Fibroblast of skin of right quadriceps (primary cell): ENCODE data around the gene ITGA7.
"Not testable (repeated sequence)": the region's sequence is repeated elsewhere in the genome, so short reads cannot be mapped to it uniquely, and the experiment has no call there.

ENCODE experiments used
- DNase-seq: peaks from one replicate; pipeline ENCODE4 v3.0.0-alpha.2; 2013

ITGA7 gene

DNA sequence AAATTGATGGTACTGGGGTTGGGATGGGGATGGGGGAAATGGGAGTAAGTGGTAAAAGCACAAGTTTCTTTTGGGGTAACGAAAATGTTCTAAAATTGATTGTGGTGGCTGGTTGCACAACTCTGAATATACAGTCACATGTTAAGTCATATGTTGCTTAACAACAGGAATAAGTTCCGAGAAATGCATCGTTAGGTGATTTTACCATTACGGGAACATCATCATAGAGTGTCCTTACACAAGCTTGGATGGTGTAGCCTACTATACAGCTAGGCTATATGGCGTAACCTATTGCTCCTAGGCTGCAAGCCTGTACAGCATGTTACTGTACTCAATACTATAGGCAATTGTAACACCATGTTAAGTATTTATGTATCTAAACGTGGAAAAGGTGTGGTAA is 31.0 kb downstream of the ITGA7 start:
- DNase-seq = no peak

DNA sequence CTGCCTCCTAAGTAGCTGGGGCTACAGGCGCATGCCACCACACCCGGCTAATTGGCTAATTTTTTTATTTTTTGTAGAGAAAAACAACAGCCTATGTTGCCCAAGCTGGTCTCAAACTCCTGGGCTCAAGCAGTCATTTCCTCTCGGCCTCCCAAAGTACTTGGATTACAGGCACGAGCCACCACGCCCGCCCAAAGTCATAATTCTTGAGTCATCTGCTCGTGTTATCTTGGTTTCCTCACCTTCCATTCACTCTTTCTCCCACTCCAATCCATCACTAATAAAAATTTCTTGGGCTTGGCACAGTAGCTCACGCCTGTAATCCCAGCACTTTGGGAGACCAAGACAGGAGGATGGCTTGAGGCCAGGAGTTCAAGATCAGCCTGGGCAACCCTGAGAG is 32.0 kb downstream of the ITGA7 start:
- no peak for DNase-seq

DNA sequence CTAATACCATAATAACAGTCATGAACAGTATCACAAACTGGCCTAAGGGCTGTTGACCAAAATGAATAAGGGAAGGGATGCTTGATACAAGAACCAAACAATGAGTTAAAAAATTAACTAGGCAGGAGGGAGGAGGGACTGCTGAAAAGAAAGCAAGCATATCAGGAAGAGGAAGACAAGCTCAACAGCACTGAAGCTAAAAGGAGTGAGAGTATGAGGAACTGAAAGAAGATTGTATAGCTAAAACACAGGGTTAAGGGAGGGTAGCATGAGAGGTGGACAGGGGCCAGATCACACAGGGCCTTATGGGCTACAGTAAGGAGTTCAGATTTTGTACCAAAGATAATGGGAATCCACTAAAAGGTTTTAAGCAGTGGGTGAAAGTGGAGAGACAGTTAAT is 34.1 kb downstream of the ITGA7 start:
- no peak for DNase-seq

DNA sequence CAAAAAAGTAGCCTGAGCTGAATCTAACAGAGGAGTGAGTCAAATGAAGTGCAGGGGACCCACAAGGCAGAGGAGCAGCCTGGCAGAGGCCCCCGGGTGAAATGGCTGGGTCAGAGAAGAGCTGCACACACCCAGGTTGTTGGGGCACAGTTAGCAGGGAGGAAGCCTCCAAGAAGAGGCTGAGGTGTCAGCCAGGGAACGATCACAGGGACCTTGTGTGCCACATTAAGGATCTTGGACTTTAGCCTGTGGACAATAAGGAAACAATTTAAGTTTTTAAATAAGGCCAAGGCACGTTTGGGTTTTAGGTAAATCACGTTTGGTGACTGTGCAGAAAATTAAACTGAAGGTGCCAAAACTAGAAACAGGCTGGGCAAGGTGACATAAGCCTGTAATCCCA is 36.0 kb downstream of the ITGA7 start:
- no peak for DNase-seq

DNA sequence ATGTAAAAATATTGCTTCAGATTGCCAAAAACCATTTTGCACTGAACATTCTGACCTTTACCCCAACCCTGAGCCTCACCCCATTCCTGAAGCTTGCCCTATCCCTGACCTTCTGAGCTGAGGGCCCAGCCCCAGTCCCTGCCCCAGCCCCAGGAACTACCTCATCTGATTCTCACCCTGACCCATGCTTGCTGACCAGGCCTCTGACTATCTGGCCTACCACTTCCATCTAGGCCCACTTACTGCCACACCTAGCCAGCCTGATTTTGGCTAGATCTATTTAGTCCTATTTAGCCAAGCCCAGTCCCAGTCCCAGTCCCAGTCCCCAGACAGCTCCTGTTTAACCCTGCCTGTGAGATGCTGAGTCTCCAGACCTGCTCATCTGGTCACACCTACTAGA is 37.4 kb downstream of the ITGA7 start:
- DNase-seq = no peak

GRCh38 chr12:55666508-55666907 is 41.2 kb downstream of the ITGA7 start:
- DNase-seq = no peak

- DNase-seq = no peak
These were observed 42.9 kb downstream of the ITGA7 start for GRCh38 chr12:55664826-55665225.

GRCh38 chr12:55663391-55663790 is 44.3 kb downstream of the ITGA7 start:
- DNase-seq = no peak

GRCh38 chr12:55659486-55660385 is 48.0 kb downstream of the ITGA7 start:
- no peak for DNase-seq

DNA sequence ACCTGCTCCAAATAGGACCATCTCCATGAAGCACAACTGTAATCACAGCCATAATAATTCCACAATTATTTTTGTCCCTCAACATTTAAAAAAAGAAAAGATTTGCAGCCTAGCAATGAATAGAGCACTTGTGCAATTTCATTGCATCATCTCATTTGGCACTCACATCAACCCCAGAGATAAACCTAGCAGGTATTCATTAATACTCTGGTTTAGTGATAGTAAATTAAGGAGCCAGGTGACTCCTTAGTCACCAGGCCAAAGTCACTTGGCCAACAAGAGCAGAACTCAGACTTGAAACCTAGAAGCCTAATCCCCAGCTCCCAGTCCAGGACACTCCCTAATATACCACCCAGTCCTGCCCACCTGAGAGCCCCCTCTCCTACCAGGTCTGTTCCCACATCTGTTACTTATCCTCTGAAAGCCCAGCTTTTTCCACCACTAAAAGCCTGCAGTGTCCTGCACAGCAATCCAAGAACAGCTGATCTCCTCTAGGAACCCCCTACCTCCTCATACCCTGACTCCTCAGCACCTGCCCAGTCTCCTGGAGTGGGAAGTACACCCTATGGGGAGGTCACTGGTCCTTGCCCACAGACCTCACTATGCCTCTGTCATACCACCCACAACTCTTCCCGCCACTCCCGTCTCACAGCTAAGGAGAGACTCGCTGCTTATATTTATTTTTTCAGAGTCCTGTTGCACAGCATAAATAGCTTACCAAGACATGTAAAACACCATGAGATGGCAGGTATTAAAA is 48.9 kb downstream of the ITGA7 start:
- no peak for DNase-seq

DNA sequence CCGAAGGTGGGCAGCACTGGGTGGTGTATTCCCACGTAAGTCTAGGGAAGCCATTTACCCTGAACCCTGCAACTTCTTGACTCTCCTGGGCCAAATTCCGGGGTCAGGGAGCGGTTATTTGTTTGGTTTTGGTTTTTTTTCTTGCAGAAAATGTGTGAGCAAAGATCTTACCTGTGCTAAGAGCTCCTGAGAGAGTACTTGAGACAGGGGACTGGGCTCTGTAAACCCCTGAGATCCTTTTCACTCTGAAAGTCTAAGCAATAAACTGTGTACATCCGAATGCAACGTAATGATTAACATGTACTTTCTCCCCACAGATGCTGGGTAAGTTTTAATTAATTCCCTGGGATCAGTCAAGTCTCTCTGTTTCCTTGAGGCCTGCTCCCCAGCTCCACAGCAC is 49.5 kb downstream of the ITGA7 start:
- DNase-seq = no peak

- DNase-seq = no peak
These were observed 50.5 kb downstream of the ITGA7 start for GRCh38 chr12:55657212-55657611.

- DNase-seq = no peak
These were observed 53.0 kb downstream of the ITGA7 start for GRCh38 chr12:55654511-55655214.

DNA sequence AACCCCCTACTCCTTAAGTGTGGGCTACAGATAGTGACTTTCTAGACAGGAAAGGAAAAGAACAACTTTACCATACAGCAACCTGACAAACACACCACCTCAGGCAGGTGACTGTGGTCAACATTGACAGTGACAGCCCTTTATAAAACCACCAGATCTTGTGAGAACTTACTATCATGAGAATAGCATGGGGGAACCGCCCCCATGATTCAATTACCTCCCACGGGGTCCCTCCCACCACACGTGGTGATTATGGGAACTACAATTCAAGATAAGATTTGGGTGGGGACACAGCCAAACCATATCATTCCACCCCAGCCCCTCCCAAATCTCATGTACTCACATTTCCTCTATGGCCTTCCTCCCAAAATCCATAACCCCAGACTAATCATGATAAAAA is 54.7 kb downstream of the ITGA7 start:
- DNase-seq = no peak

GRCh38 chr12:55652352-55652751 is 55.4 kb downstream of the ITGA7 start:
- DNase-seq = no peak

GRCh38 chr12:55651299-55651683 is 56.4 kb downstream of the ITGA7 start:
- DNase-seq = no peak

- not testable (repeated sequence) for DNase-seq
These were observed 56.9 kb downstream of the ITGA7 start for GRCh38 chr12:55650620-55651298.

DNA sequence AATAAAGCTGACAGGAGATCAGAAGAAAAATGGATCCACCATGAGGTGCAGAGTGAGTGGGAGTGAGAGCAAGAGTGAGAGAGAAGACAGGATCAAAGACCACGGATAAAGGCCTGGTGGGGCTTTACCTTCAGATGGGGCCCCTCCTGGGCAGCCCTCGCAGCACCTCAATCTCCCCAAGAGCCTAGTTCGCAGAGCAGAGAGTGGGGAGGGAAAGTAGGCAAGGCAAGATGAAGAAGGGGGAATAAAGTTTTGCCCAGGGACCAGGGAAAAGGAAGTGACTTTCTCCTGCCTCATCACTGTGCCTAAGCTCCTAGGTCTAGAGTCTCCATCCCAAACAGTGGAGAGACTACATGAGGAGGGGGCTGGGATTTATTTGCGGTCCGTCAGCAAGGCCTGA is 60.7 kb downstream of the ITGA7 start:
- DNase-seq = no peak

GRCh38 chr12:55644591-55644990 is 63.1 kb downstream of the ITGA7 start:
- DNase-seq = no peak

DNA sequence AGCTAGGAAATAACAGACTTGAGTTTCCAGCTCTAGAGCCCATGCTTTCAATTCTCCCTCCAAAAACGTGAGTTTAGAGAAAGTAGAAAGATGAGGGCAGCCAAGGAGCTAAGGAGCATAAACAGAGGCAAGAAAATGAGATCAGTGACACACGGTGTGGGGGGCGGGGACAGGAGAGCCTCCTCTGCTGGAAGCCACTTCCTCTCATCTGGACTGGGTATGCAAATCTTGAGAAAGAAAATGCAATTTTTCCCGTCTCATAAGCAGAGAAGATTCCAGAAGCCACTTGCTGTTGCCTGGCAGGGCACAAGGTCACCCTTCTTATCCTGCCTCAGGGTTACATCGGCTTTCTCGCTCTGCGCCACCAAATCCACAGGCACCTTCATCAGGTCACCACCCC is 65.0 kb downstream of the ITGA7 start:
- no peak for DNase-seq

- DNase-seq = no peak
These were observed 65.4 kb downstream of the ITGA7 start for GRCh38 chr12:55642267-55642666.

DNA sequence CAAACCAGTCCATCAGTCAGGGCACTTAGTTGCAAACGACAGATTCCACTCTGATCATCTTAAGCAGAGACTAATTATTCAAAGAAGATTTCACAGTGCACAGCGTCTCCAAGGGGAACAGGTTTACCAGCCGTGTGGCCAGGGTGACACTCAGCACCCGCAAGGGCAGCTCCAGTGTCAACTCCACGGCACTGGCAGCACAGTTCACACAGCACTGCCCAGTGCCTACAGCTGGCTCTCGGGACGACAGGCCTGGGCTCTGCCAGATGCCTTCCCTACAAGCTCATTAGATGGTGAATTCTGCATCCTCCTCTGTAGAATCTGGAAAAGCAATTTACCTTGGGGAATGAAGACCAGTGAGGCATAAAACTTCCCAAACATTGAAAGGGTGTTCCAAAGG is 66.1 kb downstream of the ITGA7 start:
- no peak for DNase-seq

DNA sequence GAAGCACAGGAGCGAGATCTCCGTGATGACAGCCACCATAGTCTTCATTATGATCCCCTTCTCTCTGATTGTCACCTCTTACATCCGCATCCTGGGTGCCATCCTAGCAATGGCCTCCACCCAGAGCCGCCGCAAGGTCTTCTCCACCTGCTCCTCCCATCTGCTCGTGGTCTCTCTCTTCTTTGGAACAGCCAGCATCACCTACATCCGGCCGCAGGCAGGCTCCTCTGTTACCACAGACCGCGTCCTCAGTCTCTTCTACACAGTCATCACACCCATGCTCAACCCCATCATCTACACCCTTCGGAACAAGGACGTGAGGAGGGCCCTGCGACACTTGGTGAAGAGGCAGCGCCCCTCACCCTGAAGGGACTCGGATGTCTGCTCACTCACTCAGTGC is 70.2 kb downstream of the ITGA7 start:
- no peak for DNase-seq
